Measurements from ENCODE around the gene THAP7. TPM values are rescaled to one million over a fixed set of nuclear protein-coding genes. Genes with fewer than 3 reads are reported as not detected.
A peak's percentile ranks its signal among the peaks of the same experiment; 100 is the strongest.

THAP7 gene
- total RNA-seq, 2 experiments from 2014 or later: 33.6 to 33.8 TPM

DNA sequence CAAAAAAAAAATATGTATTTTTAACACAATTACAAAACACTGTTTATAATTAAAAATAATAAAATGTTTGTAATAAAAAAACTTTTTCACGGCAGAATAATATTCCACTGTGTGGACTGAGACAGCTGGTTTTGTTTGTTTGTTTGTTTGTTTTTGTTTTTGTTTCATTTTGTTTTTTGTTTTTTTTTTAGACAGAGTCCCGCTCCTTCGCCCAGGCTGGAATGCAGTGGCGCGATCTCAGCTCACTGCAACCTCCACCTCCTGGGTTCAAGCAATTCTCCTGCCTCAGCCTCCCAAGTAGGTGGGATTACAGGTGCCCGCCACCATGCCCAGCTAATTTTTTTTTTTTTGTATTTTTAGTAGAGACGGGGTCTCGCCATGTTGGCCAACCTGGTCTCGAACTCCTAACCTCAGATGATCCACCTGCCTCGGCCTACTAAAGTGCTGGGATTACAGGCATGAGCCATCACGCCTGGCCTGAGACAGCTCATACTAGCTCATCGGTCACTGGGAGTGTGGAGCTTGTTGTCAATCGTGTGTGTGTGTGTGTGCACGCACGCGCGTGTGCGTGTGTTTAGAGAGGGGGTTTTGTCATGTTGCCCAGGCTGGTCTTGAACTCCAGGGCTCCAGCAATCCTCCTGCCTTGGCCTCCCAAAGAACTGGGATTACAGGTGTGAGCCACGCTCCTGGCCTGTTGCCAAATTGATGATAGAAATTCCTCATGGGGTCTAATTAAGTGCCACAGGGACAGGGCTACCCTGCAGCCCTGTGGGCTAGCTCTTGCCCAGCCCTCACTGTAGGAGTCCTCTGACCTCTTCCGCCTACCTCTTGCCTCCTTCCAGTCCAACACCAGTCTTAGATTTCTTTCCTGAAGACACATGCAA is 42.1 kb downstream of the THAP7 start:
- no peak overlapping the region for H3K27ac Mint-ChIP-seq
- no peaks in the 10 kb centered on the region for H3K36me3 Mint-ChIP-seq
- DNase-seq (no peak), ATAC-seq (ENCODE audit: low read depth) (no peak)
- H3K4me1 Mint-ChIP-seq: peaks cover 16% of the 10 kb centered on the region
- H3K4me3 Mint-ChIP-seq: no peak overlapping the region
- H3K27me3 Mint-ChIP-seq: peaks cover 23% of the 10 kb centered on the region
- no peaks in the 10 kb centered on the region for H3K9me3 Mint-ChIP-seq
- POLR2A ChIA-PET: interaction anchor here (1.0 kb wide), 1 partner anchor 9 kb away, joined by 3 read pairs; no protein-coding TSS in a partner anchor

DNA sequence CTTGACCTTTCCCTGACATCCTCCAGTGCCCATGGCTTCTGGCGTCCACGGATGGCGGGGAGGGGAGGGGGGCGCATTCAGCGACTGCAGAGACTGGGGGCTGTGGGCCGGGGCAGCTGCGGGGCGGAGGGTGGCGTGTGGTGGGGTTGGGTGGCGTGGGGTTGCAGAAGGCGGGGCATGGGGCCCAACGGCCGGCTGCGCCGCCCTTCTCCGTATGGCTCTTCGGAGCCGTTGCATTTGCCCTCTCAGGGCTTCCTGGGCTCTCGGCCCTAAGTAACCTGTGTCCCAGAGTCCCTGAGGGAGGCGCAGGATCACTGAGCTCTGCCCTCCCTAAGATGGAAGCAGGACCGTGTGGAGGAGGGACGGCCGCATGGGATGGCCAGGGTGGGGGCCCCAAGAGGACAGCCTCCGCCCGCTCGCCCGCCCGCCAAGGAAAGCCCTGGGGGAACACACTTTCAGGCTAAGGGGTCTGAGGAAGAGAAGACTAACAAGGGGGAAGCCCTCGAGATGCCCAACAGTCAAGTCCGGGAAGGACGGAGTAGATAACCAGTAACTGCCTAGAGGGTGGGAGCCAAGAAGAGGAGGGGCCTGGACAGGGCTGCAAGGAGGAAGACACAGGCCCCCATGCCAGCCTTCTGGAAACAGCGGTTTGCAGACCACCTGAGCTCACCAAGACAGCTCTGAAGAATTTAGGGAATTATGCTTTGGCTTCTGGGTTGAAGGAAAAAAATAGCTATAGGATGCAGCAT is 44.1 kb downstream of the THAP7 start:
- Mint-ChIP-seq H3K27ac (no peak overlapping the region), H3K4me1 (peaks cover 8% of the 10 kb centered on the region), H3K27me3 (peaks cover 11% of the 10 kb centered on the region), H3K36me3 (no peaks in the 10 kb centered on the region), H3K9me3 (no peaks in the 10 kb centered on the region), H3K4me3 (peak overlapping the region; percentile 76)
- POLR2A ChIA-PET: interaction anchor here (1.1 to 2.0 kb wide), 2 partner anchors 24 to 98 kb away, joined by 3 to 6 read pairs; partner anchors contain the start of gene LZTR1
- DNase-seq (peak; percentile 40), ATAC-seq (ENCODE audit: low read depth) (peak; percentile 39)

DNA sequence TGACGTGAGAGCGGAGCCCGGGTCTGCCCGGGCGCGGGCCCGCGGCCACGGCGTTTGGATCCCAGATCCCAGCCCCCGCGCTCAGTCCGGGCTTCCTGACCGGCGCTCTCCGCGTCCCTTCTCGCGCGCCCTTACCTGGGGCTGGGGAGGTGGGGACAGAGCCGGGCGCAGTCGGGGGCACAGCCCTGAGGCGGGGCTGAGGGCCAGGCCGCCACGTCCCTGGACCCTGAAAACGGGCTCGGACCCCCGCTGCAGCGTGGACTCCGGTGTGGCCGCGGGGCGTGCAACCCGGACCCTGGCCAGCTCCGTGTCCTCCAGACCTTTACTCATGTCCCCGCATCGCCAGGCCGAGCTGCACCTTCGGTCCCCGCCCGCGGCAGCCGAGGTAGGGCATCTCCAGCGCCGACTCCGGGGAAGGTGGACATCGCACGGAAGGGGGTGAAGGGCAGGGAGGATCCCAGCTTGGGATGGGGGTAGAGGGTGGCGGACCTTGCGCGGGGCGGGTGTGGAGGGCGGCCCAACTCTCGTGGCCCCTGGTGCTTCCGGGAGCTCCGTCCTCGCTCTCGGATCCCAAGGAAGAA is 44.7 kb downstream of the THAP7 start:
- H3K36me3 Mint-ChIP-seq: peaks cover 3% of the 10 kb centered on the region
- H3K4me1 Mint-ChIP-seq: peaks cover 8% of the 10 kb centered on the region
- DNase-seq (peak; percentile 44), ATAC-seq (ENCODE audit: low read depth) (peak; percentile 43)
- POLR2A ChIA-PET: interaction anchor here (0.5 to 2.0 kb wide), 2 partner anchors 25 to 49 kb away, joined by 4 to 6 read pairs; partner anchors contain the start of gene LZTR1
- no peak overlapping the region for H3K27ac Mint-ChIP-seq
- H3K4me3 Mint-ChIP-seq: peak overlapping the region; percentile 76
- H3K27me3 Mint-ChIP-seq: peaks cover 11% of the 10 kb centered on the region
- no peaks in the 10 kb centered on the region for H3K9me3 Mint-ChIP-seq

DNA sequence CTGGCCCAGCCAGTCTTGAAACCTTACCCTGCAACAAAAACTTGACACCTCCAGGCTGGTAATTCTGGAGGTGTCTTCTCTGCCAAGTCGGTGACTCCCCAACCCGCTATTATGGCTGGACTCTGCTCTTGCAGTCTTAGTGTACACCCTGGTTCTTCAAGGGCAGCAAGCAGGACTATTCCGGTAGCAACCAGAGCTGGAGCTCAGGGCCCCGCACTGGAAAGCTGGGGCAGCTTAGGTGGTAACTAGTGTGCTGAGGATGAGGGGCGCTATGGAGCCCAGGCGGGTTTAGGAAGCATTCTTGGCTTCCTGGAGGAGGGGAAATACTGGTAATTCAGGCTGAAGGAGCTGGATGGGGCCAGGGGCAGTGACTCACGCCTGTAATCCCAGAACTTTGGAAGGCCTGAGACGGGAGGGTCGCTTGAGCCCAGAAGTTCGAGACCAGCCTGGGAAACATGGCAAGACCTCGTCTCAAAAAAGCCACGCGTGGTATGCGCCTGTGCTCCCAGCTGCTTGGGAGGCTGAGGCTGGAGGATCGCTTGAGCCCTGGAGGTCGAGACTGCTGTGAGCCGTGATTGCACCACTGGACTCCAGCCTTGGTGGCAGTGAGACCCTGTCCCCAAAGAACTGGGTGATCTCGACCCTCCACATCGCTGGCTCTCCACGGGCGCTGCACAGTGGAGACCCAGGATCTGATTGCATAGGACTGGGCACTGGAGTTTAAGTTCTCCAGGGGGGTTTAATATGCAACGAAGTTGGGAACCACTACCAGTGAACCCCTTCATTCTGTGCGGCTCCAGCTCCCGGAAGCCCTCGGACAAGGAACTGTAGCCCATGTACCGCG is 45.4 kb downstream of the THAP7 start:
- POLR2A ChIA-PET: interaction anchor here (0.5 to 2.0 kb wide), 3 partner anchors 25 to 146 kb away, joined by 4 to 6 read pairs (median 5); partner anchors contain the start of gene LZTR1
- peaks cover 11% of the 10 kb centered on the region for H3K27me3 Mint-ChIP-seq
- peak overlapping the region; percentile 66 for H3K4me3 Mint-ChIP-seq
- no peaks in the 10 kb centered on the region for H3K9me3 Mint-ChIP-seq
- DNase-seq: no peak
- H3K27ac Mint-ChIP-seq: no peak overlapping the region
- peaks cover 3% of the 10 kb centered on the region for H3K36me3 Mint-ChIP-seq
- H3K4me1 Mint-ChIP-seq: peaks cover 5% of the 10 kb centered on the region
- ATAC-seq (ENCODE audit: low read depth): no peak

DNA sequence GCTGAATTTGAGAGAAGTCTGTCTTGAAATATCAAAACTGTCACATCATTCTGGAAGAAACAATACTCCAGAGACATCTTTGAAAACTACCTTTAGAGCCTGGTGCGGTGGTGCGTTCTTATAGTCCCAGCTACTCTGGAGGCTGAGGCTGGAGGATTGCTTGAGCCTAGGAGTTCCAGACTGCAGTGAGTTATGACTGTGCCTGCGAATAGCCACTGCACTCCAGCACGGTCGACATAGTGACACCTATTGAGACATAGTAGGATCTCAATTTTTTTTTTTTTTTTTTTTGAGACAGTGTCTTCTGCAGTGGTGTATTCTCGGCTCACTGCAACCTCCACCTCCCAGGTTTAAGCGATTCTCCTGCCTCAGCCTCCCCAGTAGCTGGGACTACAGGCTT is 46.4 kb downstream of the THAP7 start:
- Mint-ChIP-seq H3K4me3 (no peak overlapping the region), H3K36me3 (peaks cover 3% of the 10 kb centered on the region), H3K27ac (no peak overlapping the region), H3K4me1 (peaks cover 5% of the 10 kb centered on the region), H3K27me3 (peaks cover 11% of the 10 kb centered on the region), H3K9me3 (no peaks in the 10 kb centered on the region)
- DNase-seq (no peak), ATAC-seq (ENCODE audit: low read depth) (no peak)
- POLR2A ChIA-PET: no interaction called here

DNA sequence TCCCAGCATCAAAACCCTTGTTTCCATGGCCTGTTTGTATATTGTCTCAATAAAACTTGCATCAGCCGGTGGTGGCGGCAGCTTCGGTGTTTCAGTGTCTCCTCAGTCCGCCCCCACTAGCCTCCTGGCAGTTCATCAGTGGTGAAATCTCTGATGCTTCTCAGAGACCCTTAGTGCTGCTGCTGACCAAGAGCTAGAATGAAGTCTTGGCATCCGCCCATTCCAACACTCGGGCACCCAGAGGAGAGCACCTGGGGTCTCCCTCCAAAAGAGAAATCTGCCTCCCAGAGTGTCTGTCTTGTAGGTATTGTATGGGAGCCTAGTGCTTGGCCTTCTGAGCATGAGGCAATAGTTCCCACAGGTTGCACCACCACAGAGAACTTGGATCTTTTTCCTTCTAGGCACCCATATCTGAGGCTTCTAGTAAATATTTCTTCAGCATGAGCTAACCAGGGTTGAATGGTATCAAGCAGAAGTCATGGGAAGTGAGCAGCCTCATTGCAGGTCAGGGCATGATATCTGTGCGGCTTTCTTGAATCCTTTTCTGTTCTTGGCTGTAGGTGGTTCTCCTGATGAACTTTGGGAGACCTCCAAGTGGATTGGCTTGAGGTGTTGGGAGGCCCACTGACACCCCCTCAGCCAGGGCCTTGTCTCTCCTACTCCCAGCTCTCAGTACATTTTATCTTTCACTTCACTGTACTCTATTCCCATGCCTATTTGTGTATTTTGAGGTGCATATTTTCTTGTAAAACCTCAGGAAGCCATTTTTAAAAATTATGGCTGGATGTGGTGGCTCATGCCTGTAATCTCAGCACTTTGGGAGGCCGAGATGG is 48.0 kb downstream of the THAP7 start:
- Mint-ChIP-seq H3K27me3 (peaks cover 11% of the 10 kb centered on the region), H3K36me3 (peaks cover 9% of the 10 kb centered on the region), H3K4me3 (no peak overlapping the region), H3K9me3 (no peaks in the 10 kb centered on the region), H3K27ac (no peak overlapping the region), H3K4me1 (peaks cover 15% of the 10 kb centered on the region)
- POLR2A ChIA-PET: interaction anchor here (0.9 kb wide), 1 partner anchor 18 kb away, joined by 3 read pairs; no protein-coding TSS in a partner anchor
- ATAC-seq (ENCODE audit: low read depth) (no peak), DNase-seq (no peak)

DNA sequence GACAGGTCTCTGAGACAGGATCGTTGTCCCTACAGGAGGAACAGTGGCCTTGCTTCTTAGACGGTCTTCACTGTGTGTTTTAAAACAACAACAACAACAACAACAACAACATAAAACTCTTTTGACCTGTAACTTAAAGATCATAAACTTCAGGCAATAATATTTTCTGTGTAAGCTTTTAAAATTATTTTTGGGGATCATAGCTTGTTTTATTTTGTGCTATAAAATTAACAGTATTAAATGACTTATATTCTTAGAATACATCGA is 48.6 kb downstream of the THAP7 start:
- peaks cover 18% of the 10 kb centered on the region for H3K4me1 Mint-ChIP-seq
- DNase-seq: no peak
- no peak overlapping the region for H3K27ac Mint-ChIP-seq
- ATAC-seq (ENCODE audit: low read depth): no peak
- H3K36me3 Mint-ChIP-seq: peaks cover 9% of the 10 kb centered on the region
- H3K9me3 Mint-ChIP-seq: no peaks in the 10 kb centered on the region
- H3K27me3 Mint-ChIP-seq: peaks cover 7% of the 10 kb centered on the region
- no peak overlapping the region for H3K4me3 Mint-ChIP-seq
- POLR2A ChIA-PET: interaction anchor here (0.9 kb wide), 1 partner anchor 19 kb away, joined by 3 read pairs; no protein-coding TSS in a partner anchor

DNA sequence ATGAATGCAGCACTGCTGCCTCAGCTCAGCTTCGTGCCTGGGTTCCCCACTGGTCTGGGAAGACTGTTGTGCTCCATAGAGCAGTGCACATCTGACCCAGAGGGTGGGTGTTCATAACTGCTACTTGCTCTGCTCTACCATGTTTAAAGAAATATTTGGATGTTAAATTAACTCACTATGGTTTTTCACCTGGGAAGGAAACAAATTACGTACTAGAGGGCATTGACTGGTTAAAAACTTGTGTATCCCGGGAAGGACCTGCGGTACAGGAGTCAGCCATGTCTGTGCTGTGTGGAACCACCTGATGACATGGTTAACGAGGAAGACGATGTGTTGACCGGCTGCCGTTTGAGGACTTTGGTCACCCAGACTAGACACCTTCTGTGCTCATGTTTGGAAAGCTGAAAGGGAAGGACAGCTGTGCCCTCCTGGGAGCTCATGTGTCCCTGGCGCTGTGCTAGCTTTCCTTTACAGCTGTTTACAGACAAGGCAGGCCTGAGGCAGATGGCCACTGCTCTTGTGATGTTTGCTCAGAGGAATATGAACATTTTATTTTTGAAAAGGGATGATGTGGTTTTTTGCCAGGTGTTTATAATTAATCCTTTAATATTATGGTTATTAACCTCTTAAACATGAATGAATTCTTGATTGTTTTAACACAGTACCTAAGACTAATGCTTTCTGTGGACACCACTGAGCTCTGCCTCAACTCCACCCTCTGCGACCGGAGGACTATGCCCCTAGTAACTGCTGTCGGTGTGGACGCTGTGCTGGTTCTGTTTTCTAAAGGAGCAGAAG is 49.2 kb downstream of the THAP7 start:
- Mint-ChIP-seq H3K27me3 (peaks cover 1% of the 10 kb centered on the region), H3K4me1 (peaks cover 18% of the 10 kb centered on the region), H3K4me3 (no peak overlapping the region), H3K27ac (no peak overlapping the region), H3K36me3 (peaks cover 9% of the 10 kb centered on the region), H3K9me3 (no peaks in the 10 kb centered on the region)
- POLR2A ChIA-PET: interaction anchor here (0.6 to 0.9 kb wide), 2 partner anchors 9 to 19 kb away, joined by 3 to 4 read pairs; no protein-coding TSS in a partner anchor
- ATAC-seq (ENCODE audit: low read depth): no peak
- DNase-seq: no peak

DNA sequence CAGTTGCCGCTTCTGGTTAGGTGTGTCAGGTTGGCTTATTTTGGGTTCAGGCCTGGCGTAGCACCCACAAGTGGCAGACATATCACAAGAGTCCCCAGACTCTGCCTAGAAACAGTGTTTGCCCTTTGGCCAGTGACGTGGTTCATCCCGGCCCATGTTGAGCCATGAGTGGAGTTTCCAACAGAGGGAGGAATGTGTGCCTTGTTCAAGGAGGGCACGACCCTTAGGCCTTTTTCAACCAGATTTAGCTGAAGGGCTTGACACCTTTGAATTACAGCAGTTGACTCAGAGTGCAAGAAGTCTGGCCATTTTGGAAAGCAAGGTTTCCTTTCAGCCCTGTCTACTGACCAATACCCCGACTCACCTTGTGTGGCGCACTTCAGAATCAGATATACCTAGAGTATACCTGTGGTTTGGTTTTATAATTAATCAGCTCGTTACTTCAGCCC is 50.0 kb downstream of the THAP7 start:
- no peaks in the 10 kb centered on the region for H3K27me3 Mint-ChIP-seq
- peaks cover 9% of the 10 kb centered on the region for H3K36me3 Mint-ChIP-seq
- H3K4me1 Mint-ChIP-seq: peaks cover 18% of the 10 kb centered on the region
- no peak overlapping the region for H3K27ac Mint-ChIP-seq
- DNase-seq (no peak), ATAC-seq (ENCODE audit: low read depth) (no peak)
- POLR2A ChIA-PET: interaction anchor here (0.6 kb wide), 1 partner anchor 8 kb away, joined by 4 read pairs; no protein-coding TSS in a partner anchor
- no peaks in the 10 kb centered on the region for H3K9me3 Mint-ChIP-seq
- H3K4me3 Mint-ChIP-seq: no peak overlapping the region

DNA sequence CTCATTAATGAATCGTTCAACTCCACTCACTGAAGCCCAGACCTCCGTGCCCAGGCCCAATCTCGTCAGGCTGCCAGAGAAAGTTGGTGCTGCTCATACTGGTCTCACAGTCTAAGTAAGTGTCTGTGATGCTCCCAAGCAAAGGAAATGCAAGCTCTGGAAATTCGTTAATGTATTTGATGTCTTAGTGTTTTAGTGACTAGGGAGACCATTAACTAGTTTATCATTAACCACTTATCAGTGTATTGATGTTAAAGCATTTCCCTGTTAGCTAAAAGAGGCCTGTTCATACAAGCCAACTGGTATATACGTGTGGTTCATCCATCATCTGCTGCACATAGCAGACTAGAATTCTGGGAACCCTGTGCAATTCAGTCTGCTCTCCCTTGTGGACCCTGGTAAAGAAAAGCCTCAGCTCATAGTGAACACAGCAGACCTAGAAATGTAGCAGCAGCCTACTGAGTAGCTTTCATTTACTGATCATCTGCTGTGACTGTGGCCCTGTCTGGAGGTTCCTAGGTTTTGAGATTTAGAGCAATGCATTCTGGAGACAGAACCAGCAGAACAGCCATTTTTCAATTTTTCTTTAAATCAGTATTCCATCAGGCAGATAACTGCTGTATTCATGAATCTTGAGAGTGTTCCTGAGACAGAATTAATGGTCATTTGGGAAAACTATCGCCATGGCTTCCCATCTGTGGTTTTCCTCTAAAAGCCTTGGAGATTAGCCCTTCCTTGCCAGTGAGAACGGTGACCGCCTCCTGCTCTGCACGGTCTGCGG is 50.6 kb downstream of the THAP7 start:
- H3K27me3 Mint-ChIP-seq: no peaks in the 10 kb centered on the region
- ATAC-seq (ENCODE audit: low read depth) (no peak), DNase-seq (no peak)
- no peak overlapping the region for H3K4me3 Mint-ChIP-seq
- POLR2A ChIA-PET: interaction anchor here (1.2 kb wide), 1 partner anchor 9 kb away, joined by 3 read pairs; no protein-coding TSS in a partner anchor
- H3K27ac Mint-ChIP-seq: no peak overlapping the region
- no peaks in the 10 kb centered on the region for H3K9me3 Mint-ChIP-seq
- H3K36me3 Mint-ChIP-seq: peaks cover 12% of the 10 kb centered on the region
- H3K4me1 Mint-ChIP-seq: peaks cover 22% of the 10 kb centered on the region
